GM12891 (cell line): ENCODE data around the gene ZNF580.

Experiments
- POLR2A ChIP-seq: IDR thresholded peaks from 2 replicates; pipeline ENCODE4 v1.6.1; 2011; ENCODE audit warnings: low read depth, low read length, control low read depth
- POLR2AphosphoS5 ChIP-seq: IDR thresholded peaks from 2 replicates; pipeline ENCODE4 v1.6.1; 2011; ENCODE audit warnings: low read depth, low read length, control low read depth
- POU2F2 ChIP-seq: IDR thresholded peaks from 2 replicates; pipeline ENCODE4 v1.6.1; 2011; ENCODE audit warnings: low read depth, mild to moderate bottlenecking, control low read depth, low read length, moderate library complexity
- TAF1 ChIP-seq: IDR thresholded peaks from 2 replicates; pipeline ENCODE4 v1.6.1; 2011; ENCODE audit warnings: low read depth, low read length, control low read depth

GRCh38 chr19:55644842-55645511 is 4.2 kb downstream of the ZNF580 start:
- TF ChIP-seq POLR2A (no peak), POLR2AphosphoS5 (no peak), TAF1 (no peak), POU2F2 (no peak)
